NCI-H128 (cell line): ENCODE results near the gene SEZ6.

Source experiments
- DNase-seq: peaks from one replicate; lab custom pipeline; 2025; ENCODE audit not compliant: unreplicated experiment; lab: John Stamatoyannopoulos, UW

SEZ6 gene

DNA sequence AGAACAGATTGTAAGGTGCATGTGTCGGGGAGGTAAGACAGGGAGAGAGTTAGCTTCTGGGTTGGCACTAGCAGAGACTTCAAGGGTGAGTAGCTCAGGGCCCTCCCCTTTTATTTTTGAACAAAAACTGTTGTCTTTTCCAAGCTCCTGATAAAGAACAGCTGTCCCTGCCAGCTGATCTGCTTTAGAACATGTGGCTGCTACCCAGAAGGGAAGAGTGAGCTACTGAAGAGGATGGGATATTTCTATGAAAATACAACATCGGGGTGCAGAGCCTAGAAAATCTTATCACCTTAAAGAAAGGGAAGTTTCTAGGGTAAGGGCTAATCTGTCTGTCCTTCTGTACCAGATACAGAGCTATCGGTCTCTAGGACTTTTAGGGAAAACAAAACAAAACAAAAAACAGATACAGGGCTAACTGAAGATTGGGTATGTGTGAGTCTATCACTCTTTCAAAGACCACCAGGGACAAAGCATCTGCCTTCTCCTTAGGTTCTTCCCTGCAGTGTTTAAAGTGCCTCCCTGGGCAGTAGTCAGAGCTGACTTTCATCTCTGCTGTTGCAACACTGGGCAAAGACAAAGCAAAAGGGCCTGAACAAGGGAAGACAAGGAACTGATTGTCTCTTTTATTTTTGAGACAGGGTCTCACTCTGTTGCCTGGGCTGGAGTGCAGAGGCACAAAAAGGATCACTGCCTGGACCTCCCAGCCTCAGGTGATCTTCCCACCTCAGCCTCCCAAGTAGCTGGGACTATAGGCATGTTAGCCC, 97.9 kb downstream of the SEZ6 start:
- no peak for DNase-seq

DNA sequence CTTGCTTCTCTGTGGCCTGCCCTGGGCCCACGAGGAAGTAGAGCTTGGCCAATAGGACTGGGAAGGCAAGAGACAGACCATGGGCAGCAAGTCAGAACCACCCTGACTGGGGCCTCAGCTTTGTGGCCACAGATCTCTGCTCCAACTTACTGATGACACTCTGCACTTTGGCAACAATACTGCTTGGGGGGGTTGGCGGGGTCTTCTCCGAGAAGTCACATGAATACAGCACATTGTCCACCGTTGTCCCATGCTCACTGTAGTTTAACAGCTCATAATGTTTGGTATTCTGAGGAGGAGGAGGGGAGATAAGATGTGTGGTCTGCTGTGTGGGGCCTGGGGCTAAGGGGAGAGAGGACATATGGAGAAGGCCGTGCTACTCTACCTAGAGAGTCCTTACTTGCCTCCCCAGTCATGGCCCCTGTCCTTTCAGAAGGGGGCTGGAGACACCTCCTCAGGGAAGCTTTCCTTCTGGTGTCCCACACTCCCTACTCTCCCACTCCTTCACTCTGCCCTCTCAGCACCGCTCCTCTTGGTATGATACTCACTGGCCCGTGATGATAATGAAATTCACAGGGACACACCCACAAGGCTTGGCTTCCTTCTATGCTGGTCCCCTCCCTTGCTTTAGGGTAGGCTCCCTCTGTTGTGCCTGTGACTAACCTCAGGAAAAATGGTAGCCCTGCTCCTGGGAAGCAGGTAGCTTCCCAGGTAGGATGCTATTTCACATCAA, 99.0 kb downstream of the SEZ6 start:
- no peak for DNase-seq

DNA sequence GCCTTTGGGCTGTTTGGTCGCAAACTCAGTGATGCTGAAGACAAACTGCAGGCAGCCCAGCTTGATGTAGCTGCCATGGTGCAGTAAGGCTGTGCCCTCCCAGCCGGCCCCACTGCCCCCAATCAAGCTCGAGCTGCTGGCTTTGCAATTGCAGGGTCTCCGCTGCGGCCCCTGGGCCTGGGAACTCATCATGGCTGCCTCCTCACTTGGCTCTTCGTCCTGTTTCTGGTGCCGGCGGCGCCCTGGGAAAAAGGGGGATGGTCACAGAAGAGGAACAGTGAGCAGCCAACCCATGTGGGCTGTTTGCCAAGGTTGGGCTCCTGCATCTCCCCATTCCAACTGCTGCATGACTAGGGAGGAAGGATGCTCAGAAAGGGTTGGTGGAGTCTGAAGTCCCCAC, 99.6 kb downstream of the SEZ6 start:
- DNase-seq = no peak
